ENCODE results near the gene HPCAL1.

The HPCAL1 gene

GRCh38 chr2:10304458-10305253 lies 2.0 kb downstream of the HPCAL1 start:
- DNase-seq = no peak

GRCh38 chr2:10305254-10305635 lies 2.5 kb downstream of the HPCAL1 start:
- DNase-seq = no peak

- DNase-seq = peak; percentile 59
These were observed 3.0 kb downstream of the HPCAL1 start for GRCh38 chr2:10305715-10306114.

- no peak for DNase-seq
These were observed 4.3 kb downstream of the HPCAL1 start for GRCh38 chr2:10306901-10307463.

- DNase-seq = no peak
These were observed 5.0 kb downstream of the HPCAL1 start for GRCh38 chr2:10307561-10308156.

- no peak for DNase-seq
These were observed 6.2 kb downstream of the HPCAL1 start for GRCh38 chr2:10308866-10309265.

GRCh38 chr2:10309286-10309685 lies 6.6 kb downstream of the HPCAL1 start:
- DNase-seq = no peak

- DNase-seq = no peak
These were observed 7.7 kb downstream of the HPCAL1 start for GRCh38 chr2:10310309-10310888.

- DNase-seq = no peak
These were observed 9.0 kb downstream of the HPCAL1 start for GRCh38 chr2:10311736-10312135.

GRCh38 chr2:10312437-10312957 lies 9.8 kb downstream of the HPCAL1 start:
- DNase-seq = no peak

GRCh38 chr2:10316336-10316735 lies 13.6 kb downstream of the HPCAL1 start:
- no peak for DNase-seq

- no peak for DNase-seq
These were observed 14.2 kb downstream of the HPCAL1 start for GRCh38 chr2:10316860-10317259.

- no peak for DNase-seq
These were observed 14.9 kb downstream of the HPCAL1 start for GRCh38 chr2:10317646-10318045.

GRCh38 chr2:10318345-10318744 lies 15.6 kb downstream of the HPCAL1 start:
- no peak for DNase-seq

- no peak for DNase-seq
These were observed 17.3 kb downstream of the HPCAL1 start for GRCh38 chr2:10319892-10320574.

- no peak for DNase-seq
These were observed 17.8 kb downstream of the HPCAL1 start for GRCh38 chr2:10320575-10320931.

- DNase-seq = no peak
These were observed 18.2 kb downstream of the HPCAL1 start for GRCh38 chr2:10320933-10321332.

GRCh38 chr2:10321622-10322021 lies 18.9 kb downstream of the HPCAL1 start:
- DNase-seq = no peak

GRCh38 chr2:10322481-10322880 lies 19.8 kb downstream of the HPCAL1 start:
- no peak for DNase-seq

- DNase-seq = no peak
These were observed 20.3 kb downstream of the HPCAL1 start for GRCh38 chr2:10322973-10323372.

GRCh38 chr2:10323535-10323934 lies 20.8 kb downstream of the HPCAL1 start:
- no peak for DNase-seq

GRCh38 chr2:10324095-10324832 lies 21.6 kb downstream of the HPCAL1 start:
- DNase-seq = no peak

Measured in NCI-H82 (cell line).